HEK293 (cell line): Measurements from ENCODE around the gene HNRNPL.

ENCODE experiments used
- KLF16 ChIP-seq: fragments of 450-650 bp; formaldehyde crosslinking; IDR thresholded peaks from 2 replicates; pipeline ENCODE4 v1.5.1; 2017; ENCODE audit warnings: missing biosample characterization, missing genetic modification characterization
- KLF9 ChIP-seq: fragments of 450-650 bp; formaldehyde crosslinking; IDR thresholded peaks from 2 replicates; pipeline ENCODE4 v1.5.1; 2016; ENCODE audit warnings: missing biosample characterization, missing genetic modification characterization, low read depth
- SCRT1 ChIP-seq: fragments of 450-650 bp; formaldehyde crosslinking; IDR thresholded peaks from 2 replicates; pipeline ENCODE4 v1.5.1; 2016; ENCODE audit warnings: missing biosample characterization, missing genetic modification characterization, borderline replicate concordance
- ZNF26 ChIP-seq: fragments of 450-650 bp; formaldehyde crosslinking; IDR thresholded peaks from 2 replicates; pipeline ENCODE4 v1.5.1; 2016; ENCODE audit warnings: missing biosample characterization, missing genetic modification characterization
- ZNF37A ChIP-seq: fragments of 450-650 bp; IDR thresholded peaks from 2 replicates; pipeline ENCODE4 v1.5.1; 2018; ENCODE audit warnings: missing biosample characterization, missing genetic modification characterization
- ZNF549 ChIP-seq: fragments of 450-650 bp; IDR thresholded peaks from 2 replicates; pipeline ENCODE4 v1.5.1; 2018; ENCODE audit warnings: missing biosample characterization, missing genetic modification characterization, mild to moderate bottlenecking, inconsistent platforms, moderate library complexity
- ZNF561 ChIP-seq: fragments of 450-650 bp; IDR thresholded peaks from 2 replicates; pipeline ENCODE4 v1.5.1; 2018; ENCODE audit warnings: missing biosample characterization, missing genetic modification characterization, borderline replicate concordance

HNRNPL gene

GRCh38 chr19:38786572-38787265 lies 63.1 kb downstream of the HNRNPL start (continued):
- TF ChIP-seq KLF16 (tag by site-specific recombination) = no peak
- TF ChIP-seq ZNF561 (tag by site-specific recombination) = no peak
- TF ChIP-seq ZNF26 (tag by site-specific recombination) = no peak
- no peak for TF ChIP-seq KLF9 (tag by site-specific recombination)
- no peak for TF ChIP-seq SCRT1 (tag by site-specific recombination)
- no peak for TF ChIP-seq ZNF37A
- TF ChIP-seq ZNF549 (tag by site-specific recombination) = no peak
